Adrenal gland (tissue), 5 donors: ENCODE measurements around the gene FBXW8.

Experiments
- POLR2A ChIP-seq, 2 donors: fragments of 450-650 bp; IDR thresholded peaks; one replicate each; pipeline ENCODE4 v1.6.1; 2017; ENCODE audit warnings: antibody characterized with exemption in 2 of 2, mild to moderate bottlenecking in 2 of 2, moderate library complexity in 1 of 2
- TF ChIP-seq, protein P1 (sequence below), 6 experiments: fragments of 450-650 bp in 4 of 6; fragments of 200-600 bp in 2 of 6; sonication (generic) in 1 of 6; IDR thresholded peaks; 1 replicate in 5 of 6; 2 replicates in 1 of 6; pipeline versions ENCODE4 v1.5.1 to v1.8.0; 2016 to 2021; ENCODE audit warnings: antibody characterized with exemption in 6 of 6, mild to moderate bottlenecking in 2 of 6, moderate library complexity in 1 of 6
- donor health status: DM: no; HTN: no; CAD: no.

DNA sequence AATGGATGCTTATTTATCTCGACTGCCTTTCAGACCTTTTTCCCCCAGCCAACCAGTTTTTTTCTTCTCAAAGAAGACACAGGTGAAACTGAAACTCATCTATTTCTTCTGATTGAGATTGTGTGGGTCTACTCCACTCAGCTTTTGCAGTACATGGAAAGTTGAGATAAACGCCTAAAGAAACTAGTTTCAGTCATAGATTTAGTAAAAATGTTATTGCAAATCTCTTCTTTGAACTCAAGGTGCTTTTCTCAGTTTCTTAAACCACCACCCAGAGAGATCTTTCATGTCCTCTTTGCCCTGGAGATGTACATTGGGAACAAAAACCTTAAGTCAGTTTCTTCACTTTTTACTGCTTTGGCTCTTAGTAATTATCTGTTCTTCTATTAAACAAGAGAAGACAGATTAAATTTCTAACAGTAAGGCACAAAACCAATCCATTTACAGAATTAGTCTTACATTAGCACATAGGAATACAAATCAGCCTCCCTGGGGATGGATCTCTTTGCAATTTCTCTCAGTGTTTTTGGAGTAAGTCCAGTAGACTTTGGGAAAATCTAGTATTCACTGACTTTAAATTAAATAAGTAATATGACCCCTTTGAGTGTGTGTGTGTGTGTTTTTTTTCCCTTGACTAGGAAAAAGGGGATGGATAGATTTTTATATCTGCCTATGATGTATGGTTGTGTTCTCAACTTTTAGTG lies 11.6 kb downstream of the FBXW8 start:
- TF ChIP-seq, protein P1, sequence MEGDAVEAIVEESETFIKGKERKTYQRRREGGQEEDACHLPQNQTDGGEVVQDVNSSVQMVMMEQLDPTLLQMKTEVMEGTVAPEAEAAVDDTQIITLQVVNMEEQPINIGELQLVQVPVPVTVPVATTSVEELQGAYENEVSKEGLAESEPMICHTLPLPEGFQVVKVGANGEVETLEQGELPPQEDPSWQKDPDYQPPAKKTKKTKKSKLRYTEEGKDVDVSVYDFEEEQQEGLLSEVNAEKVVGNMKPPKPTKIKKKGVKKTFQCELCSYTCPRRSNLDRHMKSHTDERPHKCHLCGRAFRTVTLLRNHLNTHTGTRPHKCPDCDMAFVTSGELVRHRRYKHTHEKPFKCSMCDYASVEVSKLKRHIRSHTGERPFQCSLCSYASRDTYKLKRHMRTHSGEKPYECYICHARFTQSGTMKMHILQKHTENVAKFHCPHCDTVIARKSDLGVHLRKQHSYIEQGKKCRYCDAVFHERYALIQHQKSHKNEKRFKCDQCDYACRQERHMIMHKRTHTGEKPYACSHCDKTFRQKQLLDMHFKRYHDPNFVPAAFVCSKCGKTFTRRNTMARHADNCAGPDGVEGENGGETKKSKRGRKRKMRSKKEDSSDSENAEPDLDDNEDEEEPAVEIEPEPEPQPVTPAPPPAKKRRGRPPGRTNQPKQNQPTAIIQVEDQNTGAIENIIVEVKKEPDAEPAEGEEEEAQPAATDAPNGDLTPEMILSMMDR (IDR thresholded peaks at IDR 0.05) = no peak
- no peak for TF ChIP-seq POLR2A (IDR thresholded peaks at IDR 0.05)
